Endothelial cell of umbilical vein (primary cell): ENCODE measurements around the gene MARCHF11. TPM values are rescaled to one million over a fixed set of nuclear protein-coding genes. Genes with fewer than 3 reads are reported as not detected.

Experiments
- BruUV-seq: library from RNA; stranded (reverse); fragments of 400-500 nt; replicated peaks from 2 replicates; lab custom pipeline; 2021; lab: Mats Ljungman, UMichigan
- CTCF ChIA-PET: fragments of 300-600, 350-600 bp; sonication (Branson Sonifier 250); formaldehyde crosslinking; loops from one replicate; lab custom pipeline; 2021; ENCODE audit warnings: antibody characterized with exemption, inconsistent platforms; lab: Charles Lee
- POLR2A ChIA-PET: fragments of 300-600, 350-600 bp; sonication (Branson Sonifier 250); formaldehyde crosslinking; loops from one replicate; lab custom pipeline; 2021; ENCODE audit warnings: antibody characterized with exemption, inconsistent platforms; lab: Charles Lee
- DNase-seq: peaks from one replicate; pipeline ENCODE4 v3.0.0-alpha.2; 2011; ENCODE audit warnings: low read depth, low spot score
- FAIRE-seq: peaks from 2 replicates; lab custom pipeline; 2011; peaks lifted over from hg19 to GRCh38; lab: Jason Lieb, UNC
- H2AFZ ChIP-seq: 2 replicates; pipeline ENCODE4 v1.6.0; 2012; ENCODE audit warnings: low read depth, low read length, control low read depth, inconsistent platforms
- H3K27ac ChIP-seq: 2 replicates; pipeline ENCODE4 v1.5.1; 2011; ENCODE audit warnings: low read depth, mild to moderate bottlenecking, control low read depth, low read length, moderate library complexity; ENCODE audit not compliant: insufficient read depth
- H3K27me3 ChIP-seq, 2 experiments: 2 replicates each; pipeline versions ENCODE4 v1.6.0 to v1.6.1; 2011; ENCODE audit warnings: low read length in 2 of 2, mixed read lengths in 1 of 2; ENCODE audit not compliant: control insufficient read depth in 2 of 2, insufficient read depth in 2 of 2
- H3K36me3 ChIP-seq, 2 experiments: 2 replicates in 1 of 2; 3 replicates in 1 of 2; pipeline ENCODE4 v1.5.1; 2011; ENCODE audit warnings: low read length in 2 of 2, mild to moderate bottlenecking in 1 of 2, moderate library complexity in 1 of 2; ENCODE audit not compliant: control insufficient read depth in 2 of 2, insufficient read depth in 2 of 2; ENCODE audit errors: extremely low read depth in 1 of 2
- H3K4me1 ChIP-seq: 3 replicates; pipeline ENCODE4 v1.5.1; 2011; ENCODE audit warnings: mild to moderate bottlenecking, low read length; ENCODE audit not compliant: control insufficient read depth, insufficient read depth; ENCODE audit errors: extremely low read depth
- H3K4me2 ChIP-seq: 2 replicates; pipeline ENCODE4 v1.6.1; 2011; ENCODE audit warnings: low read length, control low read depth, mixed read lengths; ENCODE audit not compliant: insufficient read depth
- H3K4me3 ChIP-seq, 3 experiments: fragments of 200-600 bp in 1 of 3; sonication (generic), shearing (Covaris generic) in 1 of 3; replicated peaks in 1 of 3; 2 replicates each; pipeline ENCODE4 v1.5.1; 2011 to 2016; ENCODE audit warnings: control low read depth in 3 of 3, low read length in 3 of 3, mild to moderate bottlenecking in 2 of 3, inconsistent platforms in 1 of 3, low read depth in 1 of 3, moderate library complexity in 1 of 3; ENCODE audit not compliant: insufficient read depth in 1 of 3
- H3K79me2 ChIP-seq: 2 replicates; pipeline ENCODE4 v1.6.0; 2012; ENCODE audit warnings: low read length, inconsistent platforms; ENCODE audit not compliant: control insufficient read depth, insufficient read depth
- H3K9ac ChIP-seq: replicated peaks from 2 replicates; pipeline ENCODE3; 2011; ENCODE audit warnings: low read length, control low read depth; ENCODE audit not compliant: insufficient read depth; ENCODE audit errors: extremely low read depth
- H3K9me1 ChIP-seq: replicated peaks from 3 replicates; pipeline ENCODE4 v1.6.0; 2011; ENCODE audit warnings: mild to moderate bottlenecking, low read length; ENCODE audit not compliant: control insufficient read depth, insufficient read depth; ENCODE audit errors: extremely low read depth
- H3K9me3 ChIP-seq: replicated peaks from 2 replicates; pipeline ENCODE4 v1.5.1; 2012; ENCODE audit warnings: low read length, inconsistent platforms; ENCODE audit not compliant: control insufficient read depth, insufficient read depth
- H4K20me1 ChIP-seq: replicated peaks from 2 replicates; pipeline ENCODE3; 2011; ENCODE audit warnings: mild to moderate bottlenecking, low read length; ENCODE audit not compliant: control insufficient read depth, insufficient read depth; ENCODE audit errors: extremely low read depth
- CTCF ChIP-seq, 2 donors: IDR thresholded peaks; 1 replicate in 1 of 2; 2 replicates in 1 of 2; pipeline ENCODE4 v1.5.1; 2011; ENCODE audit warnings: low read length in 2 of 2, mild to moderate bottlenecking in 2 of 2, moderate library complexity in 2 of 2, control low read depth in 1 of 2, inconsistent platforms in 1 of 2, low read depth in 1 of 2; ENCODE audit not compliant: insufficient read depth in 1 of 2; ENCODE audit errors: extremely low read depth in 1 of 2
- EZH2 ChIP-seq: IDR thresholded peaks from 2 replicates; pipeline ENCODE4 v1.6.1; 2012; ENCODE audit warnings: borderline replicate concordance, low read depth, mild to moderate bottlenecking, moderate library complexity, low read length, inconsistent platforms; ENCODE audit not compliant: severe bottlenecking
- FOS ChIP-seq: IDR thresholded peaks from 2 replicates; pipeline ENCODE4 v1.6.1; 2011; ENCODE audit warnings: mild to moderate bottlenecking, low read length, moderate library complexity, borderline replicate concordance; ENCODE audit not compliant: insufficient read depth
- GATA2 ChIP-seq: IDR thresholded peaks from 2 replicates; pipeline ENCODE4 v1.7.0; 2011; ENCODE audit warnings: low read depth, mild to moderate bottlenecking, moderate library complexity, mixed read lengths, low read length; ENCODE audit not compliant: insufficient read length, insufficient read depth
- JUN ChIP-seq: IDR thresholded peaks from 2 replicates; pipeline ENCODE4 v1.6.1; 2011; ENCODE audit warnings: borderline replicate concordance, low read depth; ENCODE audit not compliant: insufficient read length, insufficient read depth
- MAX ChIP-seq: IDR thresholded peaks from 2 replicates; pipeline ENCODE4 v1.6.1; 2011; ENCODE audit not compliant: insufficient read depth, insufficient read length
- MYC ChIP-seq: IDR thresholded peaks from one replicate; pipeline ENCODE4 v1.6.1; 2011; ENCODE audit warnings: mild to moderate bottlenecking, low read depth, low read length
- POLR2A ChIP-seq: IDR thresholded peaks from 2 replicates; pipeline ENCODE4 v1.6.1; 2012; ENCODE audit warnings: low read depth, mild to moderate bottlenecking, control low read depth, low read length
- POLR2AphosphoS5 ChIP-seq: IDR thresholded peaks from 2 replicates; pipeline ENCODE4 v1.6.1; 2012; ENCODE audit warnings: low read depth, mild to moderate bottlenecking, control low read depth, low read length, moderate library complexity; ENCODE audit not compliant: insufficient read depth
- dilution Hi-C: fragments of 300-500 bp; cut with MboI; formaldehyde crosslinking; loops from one replicate; pipeline ENCODE4 v1.15.0; 2019; ENCODE audit warnings: low sequenced_read_pairs; ENCODE audit not compliant: extremely low pct_ligation_motif_present
- intact Hi-C: fragments of 100-400 bp; cut with micrococcal nuclease; formaldehyde crosslinking; loops from one replicate; pipeline ENCODE4 v1.10.0; 2022
- polyA plus RNA-seq, 4 experiments: library from polyadenylated mRNA; depleted of rRNA in 3 of 4; stranded (reverse) in 3 of 4; unstranded in 1 of 4; fragments of >200 nt; gene quantifications; 2 replicates each; pipeline versions ENCODE4 v1.2.1 to v1.2.3, GENCODE V29; 2011 to 2012; ENCODE audit warnings: missing spikeins in 1 of 4
- total RNA-seq: library from RNA; stranded (reverse); gene quantifications from 2 replicates; pipeline ENCODE4 v1.2.3, GENCODE V29; 2021

Gene MARCHF11
- total and polyA plus RNA-seq, 2 donors (not counting 3 experiments of a cell fraction or from before 2014, with no cell fraction given), result not detected

- dilution Hi-C loops (no loop called here), intact Hi-C loops (no loop called here)
- no peaks in the 10 kb centered on the region for H3K27me3 ChIP-seq
- H3K27ac ChIP-seq, result no peak overlapping the region
- no peak overlapping the region for H3K4me2 ChIP-seq
- H2AFZ ChIP-seq, result no peak overlapping the region
- FAIRE-seq (no peak), DNase-seq (no peak)
- no peaks in the 10 kb centered on the region for H3K36me3 ChIP-seq
- no peaks in the 10 kb centered on the region for H3K9me1 ChIP-seq
- no peaks in the 10 kb centered on the region for H4K20me1 ChIP-seq
- no peaks in the 10 kb centered on the region for H3K9me3 ChIP-seq
- H3K4me1 ChIP-seq, result no peaks in the 10 kb centered on the region
- no peak overlapping the region for H3K9ac ChIP-seq
- POLR2A ChIA-PET, result no interaction called here
- CTCF ChIA-PET, result interaction anchor here (0.7 kb wide), 1 partner anchor 10 kb away, joined by 3 read pairs; no protein-coding TSS in a partner anchor
- H3K4me3 ChIP-seq, result no peak overlapping the region
- BruUV-seq, result no TSS peak
- no peaks in the 10 kb centered on the region for H3K79me2 ChIP-seq
- TF ChIP-seq FOS (no peak), EZH2 (no peak), MYC (no peak)
Observed at GRCh38 chr5:16051246-16051755, 128.3 kb downstream of the MARCHF11 start.

GRCh38 chr5:16050414-16050813, 129.2 kb downstream of the MARCHF11 start:
- no peaks in the 10 kb centered on the region for H3K9me3 ChIP-seq
- ChIA-PET POLR2A (no interaction called here), CTCF (interaction anchor here (0.7 kb wide), 1 partner anchor 11 kb away, joined by 3 read pairs; no protein-coding TSS in a partner anchor)
- no peaks in the 10 kb centered on the region for H3K27me3 ChIP-seq
- H3K79me2 ChIP-seq, result no peaks in the 10 kb centered on the region
- H3K4me1 ChIP-seq, result no peaks in the 10 kb centered on the region
- H3K9me1 ChIP-seq, result no peaks in the 10 kb centered on the region
- no peak overlapping the region for H2AFZ ChIP-seq
- dilution Hi-C loops, result no loop called here
- intact Hi-C loops, result no loop called here
- TF ChIP-seq POLR2AphosphoS5 (no peak), CTCF (IDR thresholded peaks at IDR 0.05; ENCODE audit: extremely low read depth in 1 of 2, insufficient read depth in 1 of 2, low read depth in 1 of 2, low read length in 2 of 2) (no peak), GATA2 (no peak), EZH2 (no peak), POLR2A (no peak), MYC (no peak), FOS (no peak), MAX (no peak), JUN (no peak)
- no TSS peak for BruUV-seq
- no peak for FAIRE-seq
- no peaks in the 10 kb centered on the region for H3K36me3 ChIP-seq
- H3K27ac ChIP-seq, result no peak overlapping the region
- no peak overlapping the region for H3K4me2 ChIP-seq
- no peak overlapping the region for H3K9ac ChIP-seq
- no peaks in the 10 kb centered on the region for H4K20me1 ChIP-seq
- DNase-seq, result no peak
- no peak overlapping the region for H3K4me3 ChIP-seq
